Loucy (cell line): ENCODE results near the gene PPP1R12B.

ENCODE experiments used
- EZH2phosphoT487 ChIP-seq: fragments of 200-600 bp; IDR thresholded peaks from 2 replicates; pipeline ENCODE4 v1.6.1; 2018; ENCODE audit warnings: antibody characterized with exemption, mild to moderate bottlenecking, moderate library complexity, borderline replicate concordance
- TF ChIP-seq, protein P1 (sequence below): fragments of 200-600 bp; sonication (generic); conservative IDR thresholded peaks from 2 replicates; pipeline ENCODE4 v1.5.1; 2014; ENCODE audit warnings: mild to moderate bottlenecking, antibody characterized with exemption, low read length

DNA sequence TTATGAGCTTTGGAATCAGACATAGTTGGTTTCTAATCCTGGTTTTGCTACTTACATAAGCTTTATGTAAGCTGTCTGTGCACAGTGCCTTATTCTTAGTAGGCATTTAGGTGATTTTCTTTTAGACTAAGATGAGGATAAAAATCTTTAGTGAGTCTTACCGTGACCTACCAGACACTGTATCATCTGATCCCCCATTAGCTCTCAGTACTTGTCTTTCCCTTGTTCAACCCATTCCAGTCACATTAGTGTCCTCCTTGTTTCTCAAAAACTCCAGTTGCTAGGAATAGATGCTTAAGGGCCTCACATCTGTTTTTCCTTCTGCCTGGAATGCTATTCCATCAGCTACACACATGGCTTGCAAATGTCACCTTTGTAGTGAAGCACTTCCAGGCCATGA lies 18.8 kb downstream of the PPP1R12B start:
- TF ChIP-seq, protein P1, sequence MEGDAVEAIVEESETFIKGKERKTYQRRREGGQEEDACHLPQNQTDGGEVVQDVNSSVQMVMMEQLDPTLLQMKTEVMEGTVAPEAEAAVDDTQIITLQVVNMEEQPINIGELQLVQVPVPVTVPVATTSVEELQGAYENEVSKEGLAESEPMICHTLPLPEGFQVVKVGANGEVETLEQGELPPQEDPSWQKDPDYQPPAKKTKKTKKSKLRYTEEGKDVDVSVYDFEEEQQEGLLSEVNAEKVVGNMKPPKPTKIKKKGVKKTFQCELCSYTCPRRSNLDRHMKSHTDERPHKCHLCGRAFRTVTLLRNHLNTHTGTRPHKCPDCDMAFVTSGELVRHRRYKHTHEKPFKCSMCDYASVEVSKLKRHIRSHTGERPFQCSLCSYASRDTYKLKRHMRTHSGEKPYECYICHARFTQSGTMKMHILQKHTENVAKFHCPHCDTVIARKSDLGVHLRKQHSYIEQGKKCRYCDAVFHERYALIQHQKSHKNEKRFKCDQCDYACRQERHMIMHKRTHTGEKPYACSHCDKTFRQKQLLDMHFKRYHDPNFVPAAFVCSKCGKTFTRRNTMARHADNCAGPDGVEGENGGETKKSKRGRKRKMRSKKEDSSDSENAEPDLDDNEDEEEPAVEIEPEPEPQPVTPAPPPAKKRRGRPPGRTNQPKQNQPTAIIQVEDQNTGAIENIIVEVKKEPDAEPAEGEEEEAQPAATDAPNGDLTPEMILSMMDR = no peak
- no peak for TF ChIP-seq EZH2phosphoT487
